Measurements from ENCODE around the gene FAM193A.
"Not testable (repeated sequence)": the region's sequence is repeated elsewhere in the genome, so short reads cannot be mapped to it uniquely, and the experiment has no call there.

Gene FAM193A

GRCh38 chr4:2536193-2537010 is at the start of gene FAM193A:
TSS of gene FAM193A (plus strand) at chr4:2536647. CDS start at chr4:2536916, 269 bp downstream.
- DNase-seq: peak; percentile 100

GRCh38 chr4:2486981-2487380 is 49.5 kb upstream of the FAM193A start:
- no peak for DNase-seq

GRCh38 chr4:2487632-2488031 is 48.8 kb upstream of the FAM193A start:
- DNase-seq: peak; percentile 65

GRCh38 chr4:2489081-2489805 is 47.2 kb upstream of the FAM193A start:
- no peak for DNase-seq

- peak; percentile 63 for DNase-seq
These were observed 46.5 kb upstream of the FAM193A start for GRCh38 chr4:2489841-2490552.

- DNase-seq: no peak
These were observed 43.5 kb upstream of the FAM193A start for GRCh38 chr4:2492970-2493369.

- DNase-seq: no peak
These were observed 41.5 kb upstream of the FAM193A start for GRCh38 chr4:2494992-2495391.

- DNase-seq: no peak
These were observed 39.1 kb upstream of the FAM193A start for GRCh38 chr4:2497324-2497723.

GRCh38 chr4:2497931-2498330 is 38.5 kb upstream of the FAM193A start:
- peak; percentile 92 for DNase-seq

GRCh38 chr4:2500547-2500946 is 35.9 kb upstream of the FAM193A start:
- DNase-seq: no peak

- no peak for DNase-seq
These were observed 35.3 kb upstream of the FAM193A start for GRCh38 chr4:2501034-2501594.

GRCh38 chr4:2503809-2504208 is 32.6 kb upstream of the FAM193A start:
- DNase-seq: no peak

GRCh38 chr4:2507259-2507658 is 29.2 kb upstream of the FAM193A start:
- no peak for DNase-seq

- no peak for DNase-seq
These were observed 28.6 kb upstream of the FAM193A start for GRCh38 chr4:2507855-2508254.

- no peak for DNase-seq
These were observed 25.8 kb upstream of the FAM193A start for GRCh38 chr4:2510351-2511259.

- DNase-seq: no peak
These were observed 24.8 kb upstream of the FAM193A start for GRCh38 chr4:2511645-2512131.

GRCh38 chr4:2512396-2513135 is 23.9 kb upstream of the FAM193A start:
- DNase-seq: no peak

GRCh38 chr4:2514193-2514592 is 22.3 kb upstream of the FAM193A start:
- DNase-seq: not testable (repeated sequence)

- not testable (repeated sequence) for DNase-seq
These were observed 21.5 kb upstream of the FAM193A start for GRCh38 chr4:2514944-2515343.

- DNase-seq: no peak
These were observed 20.5 kb upstream of the FAM193A start for GRCh38 chr4:2515830-2516550.

Data from suppressor macrophage treated with lipopolysaccharide for 4 hours (primary cell).